Amniotic epithelial cell (primary cell): Measurements from ENCODE around the gene C2orf92.
"Not testable (repeated sequence)": the region's sequence is repeated elsewhere in the genome, so short reads cannot be mapped to it uniquely, and the experiment has no call there.

Source experiments
- DNase-seq: peaks from one replicate; pipeline ENCODE4 v3.0.0-alpha.2; 2010; ENCODE audit warnings: low read depth

C2orf92 gene

GRCh38 chr2:97660044-97660774 lies 9.3 kb upstream of the C2orf92 start:
- DNase-seq, result no peak

DNA sequence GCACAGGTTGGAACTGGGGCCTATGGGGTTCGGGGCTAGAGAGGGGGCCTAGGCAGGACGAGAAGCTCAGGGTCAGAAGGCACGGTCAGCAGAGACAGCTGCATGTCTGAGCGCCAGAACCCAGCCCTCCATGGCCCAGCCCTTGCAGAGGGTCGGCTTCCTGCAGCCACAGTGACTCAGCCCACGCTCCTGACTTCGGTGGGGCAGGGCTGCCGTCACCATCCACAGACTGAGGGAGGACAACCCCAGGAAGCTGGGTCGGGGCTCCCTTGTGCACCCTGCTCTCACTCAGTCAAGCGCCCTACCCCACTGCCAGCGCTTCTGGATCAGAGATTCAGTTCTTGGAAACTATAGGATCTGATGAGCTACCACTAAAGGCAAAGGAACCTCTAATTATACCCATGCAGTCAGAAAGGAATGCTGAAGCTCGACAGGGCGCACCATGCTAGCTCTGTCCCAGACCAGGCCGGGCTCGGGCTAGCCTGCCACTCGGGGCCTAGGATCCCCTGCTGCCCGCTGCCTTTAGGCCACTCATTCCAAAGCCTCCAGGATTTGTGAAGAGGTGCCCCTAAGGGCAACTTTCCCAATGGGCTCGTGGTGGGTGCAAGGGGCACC lies 8.6 kb upstream of the C2orf92 start:
- DNase-seq, result peak; percentile 26

GRCh38 chr2:97661927-97662326 lies 7.6 kb upstream of the C2orf92 start:
- DNase-seq, result no peak

DNA sequence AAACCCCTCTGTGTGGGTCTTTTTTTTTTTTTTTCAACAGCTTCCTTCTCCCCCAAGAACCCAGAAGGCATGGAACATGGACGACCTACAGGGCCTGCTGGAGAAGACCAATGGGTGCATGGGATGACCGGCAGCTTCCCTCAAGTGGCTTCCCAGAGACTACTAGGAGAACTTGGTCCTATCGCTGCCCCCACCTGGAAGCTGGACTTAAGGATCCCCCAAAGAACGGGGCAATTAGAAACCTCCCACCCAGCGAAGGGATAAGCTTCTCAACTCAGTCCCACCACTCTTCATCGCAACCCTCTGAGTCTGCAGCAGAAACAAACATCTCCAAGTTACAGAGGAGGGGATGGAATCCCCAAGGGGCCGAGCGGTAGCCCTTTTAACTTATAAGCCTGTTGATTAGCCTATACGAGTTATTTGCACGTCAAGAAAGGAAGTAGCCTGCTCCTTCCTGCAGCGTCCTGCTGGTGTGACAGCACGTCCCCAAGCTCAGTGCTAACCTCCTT lies 7.1 kb upstream of the C2orf92 start:
- no peak for DNase-seq

DNA sequence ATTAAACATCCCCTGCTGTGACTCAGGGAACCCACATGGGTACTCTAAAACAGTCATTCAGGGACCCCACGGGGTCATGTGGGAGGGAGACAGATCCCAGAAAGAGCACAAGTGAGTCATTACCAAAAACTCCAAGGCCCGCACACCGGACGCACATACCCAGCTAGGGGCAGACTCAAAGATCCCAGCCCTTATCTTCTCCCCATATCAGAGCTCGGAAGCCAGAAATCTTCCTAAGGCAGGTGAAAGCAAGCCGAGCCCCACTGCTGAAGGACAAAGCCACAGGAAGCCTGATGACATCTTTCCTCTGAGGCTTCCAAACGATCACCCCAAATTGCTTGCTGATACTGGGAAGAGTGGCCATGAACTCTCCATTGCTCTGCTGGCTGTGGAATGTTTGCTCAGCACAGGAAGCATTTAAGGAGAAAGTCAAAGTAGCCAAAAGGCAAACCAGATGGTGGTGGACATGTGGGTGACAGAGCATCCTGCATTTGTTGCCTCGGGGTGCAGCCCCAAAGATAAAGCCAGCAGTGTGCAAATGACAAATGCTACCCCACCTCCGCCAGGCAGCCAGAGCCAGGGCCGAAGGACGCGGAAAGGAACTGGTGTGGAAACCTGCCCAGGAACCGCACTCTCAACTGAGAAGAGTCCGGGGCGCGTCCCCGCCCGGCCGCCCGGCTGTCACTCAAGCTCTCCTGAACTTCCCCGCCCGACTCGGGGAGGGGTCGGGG lies 6.5 kb upstream of the C2orf92 start:
- DNase-seq, result peak; percentile 80

GRCh38 chr2:97663626-97663961 lies 5.9 kb upstream of the C2orf92 start:
- no peak for DNase-seq

GRCh38 chr2:97663962-97664635 lies 5.4 kb upstream of the C2orf92 start, which contains the start of gene ACTR1B:
TSS of gene ACTR1B (minus strand) at chr2:97664044. CDS start at chr2:97663890, 154 bp downstream.
- peak; percentile 98 for DNase-seq

GRCh38 chr2:97664636-97664970 lies 4.9 kb upstream of the C2orf92 start:
- no peak for DNase-seq

GRCh38 chr2:97670471-97670870 lies 958 bp downstream of the C2orf92 start:
- no peak for DNase-seq

DNA sequence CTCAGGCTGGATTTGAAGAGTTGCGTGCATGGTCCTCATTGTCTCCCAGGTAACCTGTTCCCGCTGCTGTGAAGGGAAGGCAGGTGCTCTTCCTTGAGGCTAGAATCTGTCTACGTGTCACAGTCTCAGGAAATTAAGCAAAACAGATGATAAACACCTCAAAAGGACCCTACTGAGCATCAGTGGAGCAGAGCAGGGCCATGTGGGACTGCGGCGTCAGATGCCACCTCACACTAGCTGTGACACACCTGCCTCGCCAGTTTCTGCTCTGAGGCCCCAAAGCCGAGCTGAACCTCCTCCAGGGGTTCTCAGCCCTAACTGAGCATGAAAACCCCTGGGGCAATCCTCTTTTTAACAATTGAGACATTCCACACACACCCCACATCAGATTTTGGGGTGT lies 2.0 kb downstream of the C2orf92 start:
- no peak for DNase-seq

DNA sequence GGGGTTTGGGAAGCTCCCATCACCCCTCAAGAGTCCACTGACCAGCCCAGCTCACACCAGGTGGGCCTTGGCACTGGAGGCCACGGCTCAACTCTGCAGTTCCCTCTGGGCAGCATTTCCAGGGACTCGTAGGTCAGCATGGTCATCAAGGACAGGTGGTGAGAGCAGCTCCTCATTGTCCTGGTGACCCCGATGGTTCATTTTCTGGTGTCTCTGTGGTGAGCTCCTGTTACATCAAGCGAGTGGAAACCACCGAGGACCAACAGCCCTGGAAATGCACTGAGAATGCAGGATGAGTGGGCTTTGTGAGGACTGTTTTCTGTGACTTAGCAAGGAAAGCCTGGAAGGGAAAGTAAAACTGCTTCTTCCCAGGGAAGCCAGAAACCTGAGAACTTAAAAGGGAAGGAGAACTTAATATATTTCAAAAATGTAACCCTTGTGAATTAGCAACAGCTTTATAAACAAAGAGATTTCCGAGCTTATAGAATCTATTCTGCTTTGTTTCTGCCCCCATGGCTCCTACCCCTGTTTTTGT lies 3.2 kb downstream of the C2orf92 start:
- DNase-seq, result not testable (repeated sequence)

GRCh38 chr2:97673182-97673914 lies 3.8 kb downstream of the C2orf92 start:
- no peak for DNase-seq

- no peak for DNase-seq
Observed at GRCh38 chr2:97673915-97674283, 4.4 kb downstream of the C2orf92 start.

DNA sequence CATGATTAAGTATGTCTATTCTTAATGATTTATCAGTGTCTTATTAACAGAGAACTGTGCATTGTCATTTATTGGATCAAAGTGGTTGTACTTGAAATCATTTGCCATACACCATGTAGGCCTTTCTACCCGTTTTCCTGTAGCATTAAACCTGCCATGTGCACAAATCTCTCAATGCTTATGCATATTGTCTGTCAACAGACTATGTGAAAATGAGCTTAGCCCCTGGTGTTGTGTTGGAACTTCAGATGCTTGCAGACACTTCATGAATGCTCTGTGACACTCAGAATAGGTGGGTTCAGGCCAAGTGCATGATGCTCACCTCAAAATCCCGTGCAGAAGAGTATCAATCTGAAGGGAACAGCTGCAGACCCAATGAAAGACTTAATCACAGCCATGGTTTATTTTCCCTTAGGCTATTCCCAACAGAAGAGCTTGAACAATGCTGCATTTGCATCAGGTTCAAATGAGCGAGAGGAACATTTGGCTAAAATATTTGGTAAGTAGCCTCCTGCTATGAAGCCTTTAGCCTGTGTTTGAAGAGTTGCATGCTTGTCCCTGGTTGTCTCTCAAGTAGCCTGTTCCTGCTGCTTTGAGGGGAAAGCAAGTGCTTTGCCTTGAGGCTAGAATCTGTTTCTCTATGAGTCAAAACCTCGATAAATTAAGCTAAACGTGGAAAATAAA lies 6.1 kb downstream of the C2orf92 start:
- DNase-seq, result no peak

- no peak for DNase-seq
Observed at GRCh38 chr2:97676620-97677019, 7.1 kb downstream of the C2orf92 start.

- DNase-seq, result no peak
Observed at GRCh38 chr2:97677480-97677879, 8.0 kb downstream of the C2orf92 start.

GRCh38 chr2:97678298-97678697 lies 8.8 kb downstream of the C2orf92 start:
- DNase-seq, result peak; percentile 25

GRCh38 chr2:97687235-97687634 lies 17.7 kb downstream of the C2orf92 start:
- not testable (repeated sequence) for DNase-seq

DNA sequence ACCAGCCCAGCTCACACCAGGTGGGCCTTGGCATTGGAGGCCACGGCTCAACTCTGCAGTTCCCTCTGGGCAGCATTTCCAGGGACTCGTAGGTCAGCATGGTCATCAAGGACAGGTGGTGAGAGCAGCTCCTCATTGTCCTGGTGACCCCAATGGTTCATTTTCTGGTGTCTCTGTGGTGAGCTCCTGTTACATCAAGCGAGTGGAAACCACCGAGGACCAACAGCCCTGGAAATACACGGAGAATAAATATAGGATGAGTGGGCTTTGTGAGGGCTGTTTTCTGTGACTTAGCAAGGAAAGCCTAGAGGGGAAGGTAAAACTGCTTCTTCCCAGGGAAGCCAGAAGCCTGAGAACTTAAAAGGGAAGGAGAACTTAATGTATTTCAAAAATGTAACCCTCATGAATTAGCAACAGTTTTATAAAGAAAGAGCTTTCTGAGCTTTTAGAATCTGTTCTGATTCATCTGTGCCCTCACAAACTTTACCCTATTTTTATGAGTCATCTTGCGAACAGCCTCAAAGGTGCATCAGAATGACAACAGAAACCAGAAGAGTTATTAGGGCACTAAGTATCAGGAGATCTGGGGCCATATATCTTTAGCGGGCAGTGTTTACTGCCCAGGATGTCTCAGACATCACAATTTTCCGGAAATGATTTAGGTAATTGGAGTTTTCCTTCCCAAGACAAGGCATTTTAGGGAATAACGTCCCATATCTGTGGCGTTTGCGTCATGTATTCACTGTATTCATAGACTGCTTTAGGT lies 18.7 kb downstream of the C2orf92 start:
- peak; percentile 24 for DNase-seq

- DNase-seq, result no peak
Observed at GRCh38 chr2:97691166-97691565, 21.7 kb downstream of the C2orf92 start.
